ENCODE data around the gene TIMP4.

Gene TIMP4

DNA sequence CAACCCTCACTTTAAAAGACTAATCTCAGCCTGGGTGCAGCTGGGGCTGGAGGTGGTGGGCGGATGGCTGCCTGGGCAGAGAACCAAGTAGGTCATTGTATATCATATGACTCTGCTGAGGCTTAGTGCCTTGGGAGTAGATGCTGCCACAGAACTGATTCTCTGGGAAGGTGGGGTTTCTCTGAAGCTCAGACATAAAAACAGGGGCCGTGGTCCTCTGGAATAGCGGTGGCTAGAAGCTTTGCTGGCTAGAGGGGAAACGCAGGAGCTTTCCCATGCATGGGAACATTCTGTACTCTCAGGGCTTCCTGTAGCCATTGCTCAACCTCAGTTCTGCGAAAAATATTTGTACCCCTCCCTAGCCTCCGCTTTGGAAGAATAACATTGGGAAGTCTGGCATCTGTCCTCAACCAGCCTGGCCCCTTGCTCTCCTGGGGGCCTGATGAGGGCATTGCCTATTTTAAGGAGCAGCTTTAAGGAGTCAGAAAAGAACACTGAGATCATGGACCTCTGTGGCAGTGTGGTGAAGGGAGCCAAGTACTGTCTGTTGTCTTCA is 14.7 kb downstream of the TIMP4 start:
- DNase-seq (ENCODE audit: low read depth) = peak; percentile 97
- TF ChIP-seq, protein P1, sequence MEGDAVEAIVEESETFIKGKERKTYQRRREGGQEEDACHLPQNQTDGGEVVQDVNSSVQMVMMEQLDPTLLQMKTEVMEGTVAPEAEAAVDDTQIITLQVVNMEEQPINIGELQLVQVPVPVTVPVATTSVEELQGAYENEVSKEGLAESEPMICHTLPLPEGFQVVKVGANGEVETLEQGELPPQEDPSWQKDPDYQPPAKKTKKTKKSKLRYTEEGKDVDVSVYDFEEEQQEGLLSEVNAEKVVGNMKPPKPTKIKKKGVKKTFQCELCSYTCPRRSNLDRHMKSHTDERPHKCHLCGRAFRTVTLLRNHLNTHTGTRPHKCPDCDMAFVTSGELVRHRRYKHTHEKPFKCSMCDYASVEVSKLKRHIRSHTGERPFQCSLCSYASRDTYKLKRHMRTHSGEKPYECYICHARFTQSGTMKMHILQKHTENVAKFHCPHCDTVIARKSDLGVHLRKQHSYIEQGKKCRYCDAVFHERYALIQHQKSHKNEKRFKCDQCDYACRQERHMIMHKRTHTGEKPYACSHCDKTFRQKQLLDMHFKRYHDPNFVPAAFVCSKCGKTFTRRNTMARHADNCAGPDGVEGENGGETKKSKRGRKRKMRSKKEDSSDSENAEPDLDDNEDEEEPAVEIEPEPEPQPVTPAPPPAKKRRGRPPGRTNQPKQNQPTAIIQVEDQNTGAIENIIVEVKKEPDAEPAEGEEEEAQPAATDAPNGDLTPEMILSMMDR (conservative IDR thresholded peaks at IDR 0.05; ENCODE audit: control insufficient read depth, insufficient read depth, low read depth, low read length) = no peak
- H3K4me3 ChIP-seq (ENCODE audit: control insufficient read depth, low read depth, low read length) = no peak overlapping the region

DNA sequence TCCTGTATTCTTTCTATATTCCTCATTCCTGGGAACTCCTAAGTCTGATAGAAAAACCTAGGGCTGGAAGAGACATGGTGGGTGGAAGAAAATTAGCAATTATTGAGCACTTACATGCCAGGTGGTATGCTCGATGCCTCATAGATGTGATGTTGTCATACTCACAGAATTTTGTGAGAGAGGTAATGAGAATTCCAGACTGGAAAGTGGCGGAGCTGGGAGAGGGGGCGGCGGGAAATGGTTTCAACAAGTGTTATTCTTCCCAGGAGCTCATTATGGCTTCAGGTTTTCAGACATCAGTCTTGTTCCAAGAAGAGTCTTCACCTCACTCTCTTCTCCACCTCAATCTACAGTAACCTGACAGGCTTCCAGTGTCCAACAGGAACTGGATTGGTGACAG is 16.2 kb downstream of the TIMP4 start:
- DNase-seq (ENCODE audit: low read depth) = no peak
- TF ChIP-seq, protein P1 (conservative IDR thresholded peaks at IDR 0.05; ENCODE audit: control insufficient read depth, insufficient read depth, low read depth, low read length) = no peak
- H3K4me3 ChIP-seq (ENCODE audit: control insufficient read depth, low read depth, low read length) = no peak overlapping the region

DNA sequence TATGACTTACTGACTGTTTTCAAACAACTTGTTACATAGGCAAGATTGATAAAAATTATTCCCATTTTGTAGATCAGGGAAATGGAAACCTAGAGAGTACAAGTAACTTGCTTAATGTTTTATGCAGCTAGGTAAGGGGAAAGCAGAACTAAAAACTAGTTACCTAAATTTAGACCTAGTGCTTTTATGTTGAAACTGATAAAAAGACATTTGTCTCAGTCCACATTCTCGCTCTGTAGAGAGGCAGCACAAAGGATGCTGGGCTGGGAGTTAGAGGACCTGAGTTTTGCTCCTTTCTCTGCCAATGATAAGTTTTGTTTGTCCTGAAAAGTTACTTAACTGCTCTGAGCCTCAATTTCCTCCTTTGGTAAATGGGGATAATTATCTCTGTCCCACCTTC is 17.4 kb downstream of the TIMP4 start:
- H3K4me3 ChIP-seq (ENCODE audit: control insufficient read depth, low read depth, low read length) = no peak overlapping the region
- TF ChIP-seq, protein P1 (conservative IDR thresholded peaks at IDR 0.05; ENCODE audit: control insufficient read depth, insufficient read depth, low read depth, low read length) = no peak
- DNase-seq (ENCODE audit: low read depth) = no peak

DNA sequence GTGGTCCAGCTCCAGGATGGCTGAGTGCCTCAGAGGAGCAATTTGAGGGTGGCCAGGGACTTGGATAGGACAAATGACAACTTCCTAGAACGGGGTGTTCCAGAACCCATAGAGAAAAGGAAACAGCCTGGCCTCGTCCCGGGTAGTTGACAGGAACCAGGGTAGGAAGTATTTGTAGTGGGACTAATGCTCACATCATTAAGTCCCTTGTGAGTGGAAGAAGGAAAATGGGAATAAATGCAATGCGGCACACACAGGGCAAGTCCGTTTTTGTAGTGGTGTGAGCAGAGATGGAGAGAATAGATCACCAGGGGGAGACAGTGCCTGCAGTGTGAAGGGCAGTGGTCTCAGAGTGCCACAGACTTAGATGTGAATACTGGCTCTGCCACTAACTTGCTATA is 19.6 kb downstream of the TIMP4 start:
- DNase-seq (ENCODE audit: low read depth) = peak; percentile 82

DNA sequence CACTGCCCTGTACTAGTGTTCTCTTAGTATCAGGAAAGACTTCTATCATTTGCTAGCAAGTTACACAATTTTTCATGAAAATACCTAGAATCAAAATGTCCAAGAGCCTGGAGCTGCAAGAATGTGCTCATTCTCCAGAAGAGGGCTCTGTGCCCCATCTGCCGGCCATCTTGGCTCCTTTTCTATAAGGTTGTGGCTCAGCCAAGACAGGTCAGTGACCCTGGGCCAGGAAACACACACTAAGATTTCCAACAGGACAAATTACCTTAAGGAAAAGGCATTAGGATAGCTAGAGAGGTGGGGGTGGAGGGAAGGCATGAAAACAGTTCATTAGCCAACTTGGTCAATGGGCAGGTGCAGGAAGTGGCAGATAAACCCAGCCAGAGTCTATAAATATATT is 20.7 kb downstream of the TIMP4 start:
- TF ChIP-seq, protein P1 (conservative IDR thresholded peaks at IDR 0.05; ENCODE audit: control insufficient read depth, insufficient read depth, low read depth, low read length) = peak; percentile 58
- no peak overlapping the region for H3K4me3 ChIP-seq (ENCODE audit: control insufficient read depth, low read depth, low read length)
- peak; percentile 67 for DNase-seq (ENCODE audit: low read depth)

More for the DNA sequence above, 19.6 kb downstream of the TIMP4 start:
- TF ChIP-seq, protein P1 (conservative IDR thresholded peaks at IDR 0.05; ENCODE audit: control insufficient read depth, insufficient read depth, low read depth, low read length) = peak; percentile 85
- no peak overlapping the region for H3K4me3 ChIP-seq (ENCODE audit: control insufficient read depth, low read depth, low read length)

DNA sequence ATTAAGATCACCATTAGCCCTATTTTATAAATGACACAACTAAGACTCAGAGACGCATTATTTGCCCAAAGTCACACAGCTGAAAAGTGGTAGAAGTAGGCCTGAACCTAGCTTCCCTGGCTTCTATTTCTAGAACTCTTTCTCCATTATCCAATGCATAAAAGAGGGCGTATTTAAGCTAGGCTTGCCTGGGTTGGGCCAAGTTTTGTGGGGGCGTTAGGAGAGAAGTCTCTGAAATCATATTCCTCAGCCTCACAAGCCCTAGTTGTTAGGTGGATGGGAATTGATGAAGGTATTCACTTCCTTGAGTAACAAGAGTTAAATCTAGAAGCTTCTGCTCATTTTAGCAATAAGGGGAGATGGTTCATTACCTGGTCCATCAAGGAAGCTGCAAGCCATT is 22.3 kb downstream of the TIMP4 start:
- TF ChIP-seq, protein P1 (conservative IDR thresholded peaks at IDR 0.05; ENCODE audit: control insufficient read depth, insufficient read depth, low read depth, low read length) = no peak
- no peak for DNase-seq (ENCODE audit: low read depth)
- no peak overlapping the region for H3K4me3 ChIP-seq (ENCODE audit: control insufficient read depth, low read depth, low read length)
